B cell (primary cell): ENCODE results near the gene FRMPD4. TPM values are rescaled to one million over a fixed set of nuclear protein-coding genes. Genes with fewer than 3 reads are reported as not detected.

Source experiments
- ATAC-seq: fragments of 200-7000 bp; cut with Tn5 transposase; one replicate; pipeline ENCODE4 v1.10.0; 2021; ENCODE audit warnings: low read depth, mild to moderate bottlenecking, moderate number of reproducible peaks, moderate library complexity
- CTCF ChIA-PET: fragments of 350-600 bp; sonication (Branson Sonifier 250); formaldehyde crosslinking; loops from one replicate; lab custom pipeline; 2021; ENCODE audit warnings: antibody characterized with exemption, inconsistent platforms; lab: Charles Lee
- POLR2A ChIA-PET: fragments of 350-600 bp; sonication (Branson Sonifier 250); formaldehyde crosslinking; loops from one replicate; lab custom pipeline; 2021; ENCODE audit warnings: antibody characterized with exemption; lab: Charles Lee
- DNase-seq: peaks from one replicate; pipeline ENCODE4 v3.0.0; 2013
- H2AFZ ChIP-seq: 2 replicates; pipeline ENCODE4 v1.6.1; 2012; ENCODE audit warnings: mild to moderate bottlenecking, low read depth, low read length; ENCODE audit not compliant: insufficient read depth, poor library complexity, severe bottlenecking
- H3K27ac ChIP-seq, 2 donors: 1 replicate in 1 of 2; 2 replicates in 1 of 2; pipeline ENCODE4 v1.5.1; 2012 to 2013; ENCODE audit warnings: low read length in 2 of 2, mild to moderate bottlenecking in 2 of 2, moderate library complexity in 1 of 2
- H3K27me3 ChIP-seq, 4 experiments: fragments of 200-600 bp in 1 of 4; sonication (generic) in 1 of 4; replicated peaks in 1 of 4; 1 replicate in 2 of 4; 2 replicates in 2 of 4; pipeline versions ENCODE4 v1.6.1 to v1.7.0; 2013 to 2016; ENCODE audit warnings: low read length in 3 of 4, mild to moderate bottlenecking in 2 of 4, mixed read lengths in 1 of 4, moderate library complexity in 1 of 4; ENCODE audit not compliant: insufficient read depth in 4 of 4, control insufficient read depth in 3 of 4; ENCODE audit errors: control extremely low read depth in 1 of 4
- H3K36me3 ChIP-seq, 2 experiments: replicated peaks in 1 of 2; 1 replicate in 1 of 2; 2 replicates in 1 of 2; pipeline versions ENCODE4 v1.6.1 to v1.7.1; 2013; ENCODE audit warnings: low read length in 1 of 2; ENCODE audit not compliant: insufficient read depth in 2 of 2, control insufficient read depth in 1 of 2; ENCODE audit errors: control extremely low read depth in 1 of 2, extremely low read depth in 1 of 2
- H3K4me1 ChIP-seq, 2 donors: fragments of 200-600 bp in 1 of 2; sonication (generic) in 1 of 2; 1 replicate in 1 of 2; 2 replicates in 1 of 2; pipeline versions ENCODE4 v1.5.1 to v1.6.1; 2013 to 2017; ENCODE audit warnings: low read length in 2 of 2; ENCODE audit not compliant: control insufficient read depth in 2 of 2, insufficient read depth in 2 of 2
- H3K4me2 ChIP-seq: replicated peaks from 2 replicates; pipeline ENCODE3; 2012; ENCODE audit warnings: mild to moderate bottlenecking, low read depth, low read length; ENCODE audit not compliant: poor library complexity, severe bottlenecking
- H3K4me3 ChIP-seq, 5 experiments: fragments of 200-600 bp in 1 of 5; sonication (generic) in 1 of 5; 1 replicate in 3 of 5; 2 replicates in 2 of 5; pipeline versions ENCODE4 v1.5.1 to v1.7.0; 2011 to 2016; ENCODE audit warnings: low read length in 4 of 5, mild to moderate bottlenecking in 4 of 5, low read depth in 2 of 5, control low read depth in 1 of 5, moderate library complexity in 1 of 5; ENCODE audit not compliant: insufficient read depth in 1 of 5; ENCODE audit errors: control extremely low read depth in 1 of 5, extremely low read depth in 1 of 5
- H3K79me2 ChIP-seq: fragments of 200-600 bp; sonication (generic); one replicate; pipeline ENCODE4 v1.6.0; 2016; ENCODE audit warnings: low read length; ENCODE audit not compliant: control insufficient read depth, insufficient read depth
- H3K9ac ChIP-seq: fragments of 200-600 bp; sonication (generic); 2 replicates; pipeline ENCODE4 v1.6.1; 2017; ENCODE audit warnings: mild to moderate bottlenecking, low read length, moderate library complexity
- H3K9me3 ChIP-seq, 3 donors: one replicate each; pipeline versions ENCODE4 v1.6.1 to v1.7.1; 2013; ENCODE audit warnings: low read length in 2 of 3; ENCODE audit not compliant: control insufficient read depth in 2 of 3, insufficient read depth in 1 of 3; ENCODE audit errors: control extremely low read depth in 1 of 3
- H4K20me1 ChIP-seq: 2 replicates; pipeline ENCODE4 v1.6.0; 2012; ENCODE audit warnings: mild to moderate bottlenecking, low read length; ENCODE audit not compliant: insufficient read depth, control insufficient read depth, poor library complexity, severe bottlenecking
- H3K27ac Mint-ChIP-seq: one replicate; pipeline ENCODE4 v1.8.0; 2021; ENCODE audit warnings: mixed read lengths
- H3K27me3 Mint-ChIP-seq: one replicate; pipeline ENCODE4 v1.8.0; 2021; ENCODE audit warnings: mixed read lengths
- H3K4me1 Mint-ChIP-seq: one replicate; pipeline ENCODE4 v1.8.0; 2021; ENCODE audit warnings: mixed read lengths
- H3K4me3 Mint-ChIP-seq: one replicate; pipeline ENCODE4 v1.8.0; 2021; ENCODE audit warnings: mixed read lengths
- H3K9me3 Mint-ChIP-seq: one replicate; pipeline ENCODE4 v1.8.0; 2022; ENCODE audit warnings: mixed read lengths; ENCODE audit not compliant: insufficient read depth
- EZH2 ChIP-seq: IDR thresholded peaks from 2 replicates; pipeline ENCODE4 v1.6.1; 2012; ENCODE audit warnings: borderline replicate concordance, low read depth, mild to moderate bottlenecking, moderate library complexity, low read length; ENCODE audit not compliant: insufficient read depth, poor library complexity, severe bottlenecking
- WGBS: methylation state at CpG from one replicate; pipeline ENCODE4 v1.1.5; 2013; ENCODE audit warnings: missing lambda C conversion rate; ENCODE audit not compliant: insufficient coverage; 5-methylcytosine and 5-hydroxymethylcytosine counted together
- intact Hi-C: fragments of 100-400 bp; cut with micrococcal nuclease; formaldehyde crosslinking; loops from one replicate; pipeline ENCODE4 v1.10.0; 2022
- polyA plus RNA-seq: library from polyadenylated mRNA; depleted of rRNA; stranded (reverse); fragments of >200 nt; gene quantifications from 2 replicates; pipeline ENCODE4 v1.2.3, GENCODE V29; 2012
- total RNA-seq, 2 donors: library from RNA; stranded (reverse); fragments of 120-200 nt in 1 of 2; gene quantifications; 1 replicate in 1 of 2; 2 replicates in 1 of 2; pipeline versions ENCODE4 v1.2.3 to v1.2.4, GENCODE V29; 2013 to 2022
- TF ChIP-seq, protein P1 (sequence below): fragments of 200-600 bp; IDR thresholded peaks from one replicate; pipeline ENCODE4 v1.8.0; 2022; ENCODE audit warnings: antibody characterized with exemption, mild to moderate bottlenecking

FRMPD4 gene
- total and polyA plus RNA-seq, 2 donors (not counting 1 experiment from before 2014, with no cell fraction given): not detected

DNA sequence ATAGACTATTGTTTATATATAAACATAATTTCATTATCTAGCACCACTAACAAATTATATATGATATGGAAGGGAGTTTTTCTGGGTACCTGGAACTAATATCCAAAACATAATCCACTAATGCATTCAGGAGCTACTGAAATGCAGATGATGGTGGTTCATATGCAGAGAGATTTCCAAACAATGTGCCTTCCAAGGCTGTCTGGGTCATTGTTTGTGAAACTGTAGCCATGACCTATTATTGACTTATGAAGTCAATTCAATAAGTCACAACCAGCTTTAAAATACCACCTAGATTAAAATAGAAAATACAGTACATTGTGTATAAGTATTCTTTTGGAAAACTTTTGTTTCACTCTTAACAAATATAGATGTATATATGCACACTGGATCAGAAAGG is 415.9 kb downstream of the FRMPD4 start:
- no peaks in the 10 kb centered on the region for H3K9me3 Mint-ChIP-seq

DNA sequence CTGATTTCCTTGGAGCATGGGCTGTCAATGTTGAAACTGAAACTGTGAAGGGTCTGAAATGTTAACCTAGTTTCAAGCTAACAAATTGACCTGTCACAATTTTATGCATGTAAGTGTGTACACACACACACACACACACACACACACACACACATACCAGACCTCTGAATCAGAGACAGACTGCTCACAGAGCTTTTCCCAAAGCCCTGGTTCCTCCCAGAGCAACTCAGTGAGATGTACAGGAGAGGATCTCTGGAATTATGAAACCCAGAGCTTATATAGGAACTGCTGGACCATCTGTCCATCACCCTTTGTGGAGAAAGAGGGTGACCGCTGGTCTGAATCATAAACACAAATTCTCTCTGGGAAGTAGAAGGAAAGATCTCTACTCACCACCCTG is 424.8 kb downstream of the FRMPD4 start:
- no peak for DNase-seq
- Histone ChIP-seq H3K27ac (no peak overlapping the region), H3K4me1 (peaks cover 0 to 3% of the 10 kb centered on the region in 2 donors), H2AFZ (no peak overlapping the region), H3K36me3 (no peaks in the 10 kb centered on the region), H3K4me2 (no peak overlapping the region), H4K20me1 (no peaks in the 10 kb centered on the region), H3K9ac (no peak overlapping the region), H3K4me3 (no peak overlapping the region), H3K27me3 (no peaks in the 10 kb centered on the region), H3K79me2 (no peaks in the 10 kb centered on the region), H3K9me3 (no peaks in the 10 kb centered on the region)
- ATAC-seq: no peak
- intact Hi-C loops: no loop called here
- Mint-ChIP-seq H3K4me1 (peaks cover 2% of the 10 kb centered on the region), H3K9me3 (no peaks in the 10 kb centered on the region), H3K27ac (no peak overlapping the region), H3K27me3 (peaks cover 4% of the 10 kb centered on the region), H3K4me3 (no peak overlapping the region)
- WGBS: no CpG with 5 or more reads among the region's 1 CpG
- CTCF ChIA-PET: no interaction called here
- TF ChIP-seq, protein P1, sequence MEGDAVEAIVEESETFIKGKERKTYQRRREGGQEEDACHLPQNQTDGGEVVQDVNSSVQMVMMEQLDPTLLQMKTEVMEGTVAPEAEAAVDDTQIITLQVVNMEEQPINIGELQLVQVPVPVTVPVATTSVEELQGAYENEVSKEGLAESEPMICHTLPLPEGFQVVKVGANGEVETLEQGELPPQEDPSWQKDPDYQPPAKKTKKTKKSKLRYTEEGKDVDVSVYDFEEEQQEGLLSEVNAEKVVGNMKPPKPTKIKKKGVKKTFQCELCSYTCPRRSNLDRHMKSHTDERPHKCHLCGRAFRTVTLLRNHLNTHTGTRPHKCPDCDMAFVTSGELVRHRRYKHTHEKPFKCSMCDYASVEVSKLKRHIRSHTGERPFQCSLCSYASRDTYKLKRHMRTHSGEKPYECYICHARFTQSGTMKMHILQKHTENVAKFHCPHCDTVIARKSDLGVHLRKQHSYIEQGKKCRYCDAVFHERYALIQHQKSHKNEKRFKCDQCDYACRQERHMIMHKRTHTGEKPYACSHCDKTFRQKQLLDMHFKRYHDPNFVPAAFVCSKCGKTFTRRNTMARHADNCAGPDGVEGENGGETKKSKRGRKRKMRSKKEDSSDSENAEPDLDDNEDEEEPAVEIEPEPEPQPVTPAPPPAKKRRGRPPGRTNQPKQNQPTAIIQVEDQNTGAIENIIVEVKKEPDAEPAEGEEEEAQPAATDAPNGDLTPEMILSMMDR: no peak
- TF ChIP-seq EZH2: no peak
- POLR2A ChIA-PET: no interaction called here

More for the DNA sequence above, 415.9 kb downstream of the FRMPD4 start:
- Histone ChIP-seq H3K4me3 (no peak overlapping the region), H3K9ac (no peak overlapping the region), H3K9me3 (no peaks in the 10 kb centered on the region), H4K20me1 (no peaks in the 10 kb centered on the region), H3K4me1 (no peaks in the 10 kb centered on the region), H3K27ac (no peak overlapping the region), H3K36me3 (no peaks in the 10 kb centered on the region), H3K27me3 (peaks cover 0 to 2% (median 0%) of the 10 kb centered on the region in 4 experiments), H3K79me2 (no peaks in the 10 kb centered on the region), H2AFZ (no peak overlapping the region), H3K4me2 (no peak overlapping the region)
- H3K27me3 Mint-ChIP-seq: peaks cover 3% of the 10 kb centered on the region
- no peaks in the 10 kb centered on the region for H3K4me1 Mint-ChIP-seq
- intact Hi-C loops: no loop called here
- TF ChIP-seq, protein P1: no peak
- TF ChIP-seq EZH2: no peak
- H3K4me3 Mint-ChIP-seq: no peak overlapping the region
- ChIA-PET POLR2A (no interaction called here), CTCF (no interaction called here)
- no peak overlapping the region for H3K27ac Mint-ChIP-seq
- ATAC-seq (no peak), DNase-seq (no peak)
